Measurements from ENCODE around the gene GNAT1. TPM values are rescaled to one million over a fixed set of nuclear protein-coding genes. Genes with fewer than 3 reads are reported as not detected.
A peak's percentile ranks its signal among the peaks of the same experiment; 100 is the strongest.
"Not testable (repeated sequence)": the region's sequence is repeated elsewhere in the genome, so short reads cannot be mapped to it uniquely, and the experiment has no call there.

GNAT1 gene
- total RNA-seq, 2 experiments from 2014 or later = not detected

DNA sequence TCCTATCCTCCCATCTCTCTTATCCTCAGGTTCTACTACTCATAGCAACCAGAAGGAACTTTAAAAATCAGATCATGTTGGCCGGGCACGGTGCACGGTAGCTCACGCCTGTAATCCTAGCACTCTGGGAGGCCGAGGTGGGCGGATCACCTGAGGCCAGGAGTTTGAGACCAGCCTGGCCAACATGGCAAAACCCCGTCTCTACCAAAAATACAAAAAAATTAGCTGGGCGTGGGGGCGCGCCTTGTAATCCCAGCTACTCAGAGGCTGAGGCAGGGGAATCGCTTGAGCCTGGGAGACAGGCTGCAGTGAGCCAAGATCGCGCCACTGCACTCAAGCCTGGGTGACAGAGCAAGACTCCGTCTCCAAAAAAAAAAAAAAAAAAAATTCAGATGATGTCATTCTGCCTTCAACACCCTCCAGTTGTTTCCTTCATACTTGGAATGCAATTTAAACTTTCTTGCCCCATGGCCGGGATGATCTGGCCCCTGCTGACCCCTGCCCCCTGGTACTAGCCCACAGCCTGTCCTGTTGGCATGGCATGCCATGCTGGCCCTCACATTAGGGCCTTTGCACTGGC lies 36.9 kb downstream of the GNAT1 start:
- not testable (repeated sequence) for DNase-seq; H3K36me3 Mint-ChIP-seq; ATAC-seq; H3K9me3 Mint-ChIP-seq (ENCODE audit: low read depth)
- Mint-ChIP-seq H3K27me3 (peaks cover 13% of the 10 kb centered on the region), H3K4me1 (peaks cover 27% of the 10 kb centered on the region), H3K4me3 (peak overlapping the region; percentile 88), H3K27ac (peak overlapping the region; percentile 85)
- CTCF ChIA-PET = interaction anchor here (0.7 to 17.1 kb wide), 16 partner anchors 9 to 99 kb away, joined by 3 to 398 read pairs (median 8); partner anchors contain the start of genes GNAI2, GNAT1, HYAL3 and NAA80

DNA sequence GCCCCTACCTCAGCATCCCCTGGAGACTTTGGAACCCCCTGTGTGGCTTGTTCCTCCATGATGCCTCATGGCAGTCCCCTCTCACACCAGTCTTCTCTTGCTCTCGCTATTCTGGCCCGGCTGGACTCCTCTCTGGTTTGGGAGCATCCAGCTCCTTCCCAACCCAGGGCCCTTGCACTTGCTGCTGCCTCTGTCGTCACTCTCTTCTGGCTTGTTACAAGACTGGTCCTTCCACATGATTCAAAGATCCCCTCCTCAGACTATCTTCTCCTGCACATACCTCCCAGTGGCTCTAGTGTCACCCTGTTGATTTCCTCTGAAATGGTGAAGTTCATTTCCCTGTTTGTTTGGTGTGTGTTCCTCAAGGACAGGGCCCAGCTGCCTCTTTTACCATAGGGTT lies 38.1 kb downstream of the GNAT1 start:
- CTCF ChIA-PET = interaction anchor here (0.8 to 17.1 kb wide), 7 partner anchors 8 to 69 kb away, joined by 3 to 398 read pairs (median 78); partner anchors contain the start of genes GNAT1 and SEMA3B
- ATAC-seq (no peak), DNase-seq (no peak)
- Mint-ChIP-seq H3K36me3 (no peaks in the 10 kb centered on the region), H3K27ac (no peak overlapping the region), H3K27me3 (peaks cover 8% of the 10 kb centered on the region), H3K4me1 (peaks cover 31% of the 10 kb centered on the region), H3K4me3 (no peak overlapping the region), H3K9me3 (ENCODE audit: low read depth) (no peaks in the 10 kb centered on the region)

DNA sequence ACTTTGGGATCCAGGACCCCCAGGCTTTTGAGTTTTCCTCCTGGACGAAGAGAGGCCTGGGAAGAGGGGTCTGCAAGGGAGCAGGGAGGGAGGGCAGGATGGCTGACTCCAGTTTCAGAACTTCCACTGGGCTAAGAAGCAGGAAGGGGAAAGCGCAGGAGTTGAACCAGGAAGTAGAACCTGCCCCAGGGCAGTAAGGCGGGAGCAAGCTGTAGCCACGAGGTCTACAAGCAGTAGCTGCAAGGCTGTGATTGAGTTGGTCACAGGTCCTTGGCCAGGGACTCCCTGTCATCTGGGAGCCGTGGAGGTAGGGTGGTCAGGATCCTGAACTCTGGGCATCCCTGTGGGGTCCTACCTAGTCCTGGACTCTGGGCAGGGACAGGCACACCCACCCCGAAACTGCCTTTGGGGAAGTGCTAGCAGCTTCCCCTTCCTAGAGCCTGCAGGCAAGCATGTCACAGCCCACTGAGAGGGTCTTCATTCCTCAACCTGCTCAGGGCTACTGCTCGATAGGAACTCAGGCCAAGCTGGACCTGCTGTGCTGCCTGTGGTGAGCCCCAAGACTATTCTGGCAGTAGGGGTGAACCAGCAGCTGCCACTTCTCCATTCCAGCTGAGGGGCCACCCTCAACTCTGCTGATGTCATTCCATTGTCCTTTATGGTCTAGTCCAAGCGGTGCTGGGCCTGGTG lies 38.8 kb downstream of the GNAT1 start:
- Mint-ChIP-seq H3K4me1 (peaks cover 33% of the 10 kb centered on the region), H3K27me3 (peaks cover 2% of the 10 kb centered on the region), H3K9me3 (ENCODE audit: low read depth) (no peaks in the 10 kb centered on the region), H3K4me3 (no peak overlapping the region), H3K36me3 (no peaks in the 10 kb centered on the region), H3K27ac (no peak overlapping the region)
- ATAC-seq (no peak), DNase-seq (no peak)
- CTCF ChIA-PET = interaction anchor here (1.3 to 17.1 kb wide), 5 partner anchors 12 to 42 kb away, joined by 5 to 398 read pairs (median 84); partner anchors contain the start of genes GNAT1 and SEMA3B

DNA sequence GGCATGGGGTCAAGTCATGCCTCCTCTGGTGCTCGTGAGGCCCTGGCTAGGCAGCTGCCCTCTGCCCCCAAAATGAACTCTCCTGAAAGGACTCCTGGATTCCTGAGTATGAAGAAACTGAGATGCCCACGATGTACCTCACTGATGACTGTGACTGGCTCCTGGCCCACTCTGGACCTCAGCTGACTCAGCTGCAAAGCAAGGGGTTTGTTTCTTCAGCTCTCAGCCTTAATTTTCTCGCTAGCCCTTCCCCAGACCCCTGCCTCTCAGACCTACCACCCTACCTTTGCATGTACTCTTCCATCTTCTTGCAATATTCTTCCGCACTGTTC lies 39.4 kb downstream of the GNAT1 start:
- Mint-ChIP-seq H3K27ac (no peak overlapping the region), H3K27me3 (no peaks in the 10 kb centered on the region), H3K4me1 (peaks cover 34% of the 10 kb centered on the region), H3K4me3 (no peak overlapping the region), H3K36me3 (no peaks in the 10 kb centered on the region), H3K9me3 (ENCODE audit: low read depth) (no peaks in the 10 kb centered on the region)
- DNase-seq (no peak), ATAC-seq (no peak)
- CTCF ChIA-PET = interaction anchor here (0.5 to 17.1 kb wide), 5 partner anchors 12 to 1075 kb away, joined by 3 to 398 read pairs (median 84); partner anchors contain the start of genes GNAT1 and SEMA3B

DNA sequence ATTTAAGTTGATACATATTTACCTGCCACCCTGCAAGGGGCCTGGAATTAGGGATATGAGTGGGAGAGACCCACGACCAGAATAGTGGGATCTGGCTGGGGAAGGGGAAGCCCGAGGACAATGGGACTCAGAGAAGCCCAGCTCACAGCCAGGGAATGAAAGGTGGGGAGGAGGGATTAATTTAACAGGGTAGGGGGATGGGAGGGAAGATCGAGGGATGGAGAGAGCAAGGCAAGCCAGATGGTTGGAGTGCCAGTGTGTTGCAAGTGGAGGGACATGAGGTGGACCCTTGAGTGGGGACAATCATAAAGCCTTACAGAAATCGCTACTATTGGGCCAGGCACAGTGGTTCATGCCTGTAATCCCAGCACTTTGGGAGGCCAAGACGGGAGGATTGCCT lies 40.2 kb downstream of the GNAT1 start:
- H3K4me3 Mint-ChIP-seq = no peak overlapping the region
- ATAC-seq = no peak
- CTCF ChIA-PET = interaction anchor here (0.5 to 17.1 kb wide), 4 partner anchors 20 to 894 kb away, joined by 3 to 398 read pairs (median 118); partner anchors contain the start of gene GNAT1
- H3K27ac Mint-ChIP-seq = no peak overlapping the region
- H3K9me3 Mint-ChIP-seq (ENCODE audit: low read depth) = no peaks in the 10 kb centered on the region
- no peak for DNase-seq
- no peaks in the 10 kb centered on the region for H3K27me3 Mint-ChIP-seq
- peaks cover 1% of the 10 kb centered on the region for H3K36me3 Mint-ChIP-seq
- peaks cover 28% of the 10 kb centered on the region for H3K4me1 Mint-ChIP-seq

DNA sequence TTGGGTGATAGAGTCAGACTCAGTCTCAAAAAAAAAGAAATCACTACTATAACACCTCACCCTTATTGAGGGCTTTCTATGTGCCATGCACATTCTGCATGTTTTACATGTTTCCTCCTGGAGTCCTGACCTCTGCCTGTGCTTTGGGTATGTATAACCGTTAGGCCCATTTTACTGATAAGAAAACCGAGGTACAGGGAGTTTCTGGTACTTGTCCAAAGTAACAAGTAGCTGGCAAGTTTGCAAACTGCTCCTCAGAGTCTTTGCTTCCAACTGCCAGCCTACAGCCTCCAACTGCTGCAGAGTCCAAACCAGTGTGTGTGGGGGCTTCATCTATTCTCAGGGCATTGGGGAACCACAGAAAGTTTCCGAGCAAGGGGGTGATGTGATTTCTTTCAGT lies 40.9 kb downstream of the GNAT1 start:
- ATAC-seq (no peak), DNase-seq (no peak)
- H3K36me3 Mint-ChIP-seq = peaks cover 8% of the 10 kb centered on the region
- no peak overlapping the region for H3K4me3 Mint-ChIP-seq
- CTCF ChIA-PET = no interaction called here
- no peaks in the 10 kb centered on the region for H3K9me3 Mint-ChIP-seq (ENCODE audit: low read depth)
- H3K27ac Mint-ChIP-seq = no peak overlapping the region
- peaks cover 23% of the 10 kb centered on the region for H3K4me1 Mint-ChIP-seq
- no peaks in the 10 kb centered on the region for H3K27me3 Mint-ChIP-seq

DNA sequence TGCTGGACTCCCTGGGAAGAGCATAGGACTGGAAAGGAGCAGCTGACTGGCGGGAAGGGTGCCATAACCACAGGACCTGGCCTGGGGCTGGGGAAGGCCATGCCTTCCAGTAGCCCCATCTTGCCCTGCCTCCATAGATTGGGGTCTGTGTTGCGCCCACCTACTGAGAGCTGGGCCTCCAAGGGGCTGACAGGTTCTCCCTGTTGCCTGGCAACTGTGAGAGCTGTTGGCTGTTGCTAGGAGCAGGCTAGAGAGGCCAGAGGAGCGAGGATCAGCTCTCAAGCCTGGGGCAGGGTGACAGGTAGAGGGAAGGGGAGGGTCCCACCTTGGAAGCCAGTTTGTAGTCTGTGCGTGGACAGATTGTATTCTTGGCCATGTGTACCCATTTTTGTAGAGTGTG lies 41.8 kb downstream of the GNAT1 start:
- DNase-seq (no peak), ATAC-seq (no peak)
- Mint-ChIP-seq H3K4me1 (peaks cover 22% of the 10 kb centered on the region), H3K27me3 (no peaks in the 10 kb centered on the region), H3K36me3 (peaks cover 11% of the 10 kb centered on the region), H3K9me3 (ENCODE audit: low read depth) (no peaks in the 10 kb centered on the region), H3K4me3 (no peak overlapping the region), H3K27ac (no peak overlapping the region)
- CTCF ChIA-PET = interaction anchor here (1.1 to 6.7 kb wide), 3 partner anchors 9 to 26 kb away, joined by 4 to 83 read pairs (median 28); no protein-coding TSS in a partner anchor

DNA sequence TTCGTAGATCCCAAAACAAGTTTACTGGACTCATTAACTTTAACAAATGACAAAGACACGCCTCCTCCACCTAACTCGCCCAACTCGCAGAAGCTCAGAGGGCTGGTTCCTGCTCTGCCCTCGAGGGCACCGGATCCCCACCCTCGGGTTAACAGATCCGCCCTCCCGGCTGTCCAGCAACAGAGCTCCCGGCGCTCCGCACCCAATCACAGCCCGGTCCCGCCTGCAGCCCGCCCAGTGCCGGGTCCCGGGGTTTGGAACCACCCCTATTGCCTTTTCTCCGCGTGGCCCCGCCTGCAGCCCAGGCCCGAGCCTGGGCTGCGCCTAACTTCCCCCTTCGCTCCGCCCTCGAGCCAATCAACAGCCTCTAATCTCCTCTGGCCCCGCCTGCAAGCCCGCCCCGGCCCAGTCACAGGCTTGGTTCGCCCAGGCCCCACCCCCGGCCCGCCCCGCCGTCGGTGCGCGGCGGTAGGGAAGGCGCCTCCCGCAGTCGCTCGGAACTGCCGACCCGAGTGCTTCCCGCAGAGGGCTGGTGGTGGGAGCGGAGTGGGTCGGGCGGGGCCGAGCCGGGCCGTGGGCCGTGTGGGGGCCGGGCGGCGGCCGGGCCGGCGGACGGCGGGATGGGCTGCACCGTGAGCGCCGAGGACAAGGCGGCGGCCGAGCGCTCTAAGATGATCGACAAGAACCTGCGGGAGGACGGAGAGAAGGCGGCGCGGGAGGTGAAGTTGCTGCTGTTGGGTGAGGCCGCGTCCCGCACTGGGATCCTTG lies 44.5 kb downstream of the GNAT1 start, which contains the start of gene GNAI2:
Gene GNAI2 (plus strand): TSS at position 489 of the 768 bp plus-strand sequence. CDS start 132 bp downstream, at position 621.
- Mint-ChIP-seq H3K9me3 (ENCODE audit: low read depth) (no peaks in the 10 kb centered on the region), H3K4me3 (peak within 1 kb of the TSS; percentile 97), H3K4me1 (peaks cover 38% of the 10 kb centered on the region), H3K27ac (peak within 1 kb of the TSS; percentile 94), H3K36me3 (peaks cover 21% of the 10 kb centered on the region), H3K27me3 (no peaks in the 10 kb centered on the region)
- CTCF ChIA-PET = interaction anchor here (0.6 to 6.7 kb wide), 19 partner anchors 8 to 445 kb away, joined by 3 to 83 read pairs (median 4); partner anchors contain the start of gene IFRD2
- peak; percentile 93 for ATAC-seq
- DNase-seq = peak; percentile 100

DNA sequence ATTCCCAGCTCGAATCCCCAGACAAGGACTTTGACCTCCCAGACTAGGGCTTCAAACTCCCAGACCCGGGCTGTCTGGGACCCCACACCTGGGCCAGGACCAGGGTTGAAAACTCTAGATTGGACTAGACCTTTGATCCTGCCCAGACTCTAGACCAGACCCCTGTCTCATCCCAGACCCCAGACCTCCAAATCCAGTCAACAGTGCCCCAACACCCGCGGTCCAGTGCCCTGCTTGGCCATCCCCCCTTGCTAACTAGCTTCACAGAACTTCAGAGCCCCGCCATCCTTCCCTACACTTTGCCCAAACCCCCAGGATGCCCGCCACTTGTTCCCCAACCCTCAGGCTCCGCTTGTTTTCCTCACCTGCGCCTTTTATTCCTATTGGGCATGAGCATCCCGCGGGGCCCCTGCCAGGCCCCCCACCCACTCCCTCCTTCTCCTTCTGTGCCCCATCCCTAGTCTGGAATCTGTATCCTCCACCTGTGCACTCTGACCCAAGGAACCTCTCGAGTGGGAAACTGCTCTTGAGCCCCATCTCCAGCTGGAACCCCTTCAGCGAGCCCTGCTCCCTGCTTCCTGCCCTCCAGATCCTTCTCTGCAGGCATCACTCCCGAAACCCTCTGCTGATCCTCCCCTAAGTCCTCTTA lies 45.2 kb downstream of the GNAT1 start:
- peak overlapping the region; percentile 97 for H3K4me3 Mint-ChIP-seq
- peaks cover 45% of the 10 kb centered on the region for H3K4me1 Mint-ChIP-seq
- H3K27ac Mint-ChIP-seq = peak overlapping the region; percentile 94
- no peak for DNase-seq
- H3K36me3 Mint-ChIP-seq = peaks cover 25% of the 10 kb centered on the region
- no peaks in the 10 kb centered on the region for H3K27me3 Mint-ChIP-seq
- CTCF ChIA-PET = interaction anchor here (1.2 to 6.7 kb wide), 4 partner anchors 10 to 56 kb away, joined by 4 to 83 read pairs (median 36); partner anchors contain the start of gene IFRD2
- ATAC-seq = no peak
- H3K9me3 Mint-ChIP-seq (ENCODE audit: low read depth) = no peaks in the 10 kb centered on the region

DNA sequence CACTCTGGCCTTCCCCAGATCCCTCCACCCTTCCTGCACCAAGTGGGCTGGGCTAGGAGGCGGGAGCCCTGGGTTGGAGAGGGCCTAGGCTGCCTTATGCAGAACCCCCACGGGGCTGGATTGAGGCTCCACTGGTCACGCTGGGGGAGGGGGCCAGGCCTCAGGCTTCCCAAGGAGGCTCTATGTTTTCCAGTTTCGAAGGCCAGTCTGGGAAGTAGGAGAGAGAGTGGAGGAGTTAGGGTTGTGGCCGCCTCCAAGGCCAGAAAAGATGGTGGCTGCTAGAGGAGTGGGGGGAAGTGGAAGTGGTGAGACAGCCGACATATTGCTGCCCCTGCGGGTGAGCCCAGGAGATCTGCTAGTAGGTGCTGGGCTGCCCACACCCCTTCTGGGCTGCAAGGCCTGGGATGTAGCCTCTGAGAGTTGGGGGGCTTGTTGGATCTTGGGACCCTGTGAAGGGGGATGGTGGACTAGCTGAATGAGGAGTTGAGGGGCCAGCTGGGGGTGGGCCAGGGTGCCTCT lies 45.8 kb downstream of the GNAT1 start:
- H3K27ac Mint-ChIP-seq = peak overlapping the region; percentile 94
- CTCF ChIA-PET = interaction anchor here (1.0 to 6.7 kb wide), 6 partner anchors 8 to 55 kb away, joined by 3 to 83 read pairs (median 16); partner anchors contain the start of gene IFRD2

DNA sequence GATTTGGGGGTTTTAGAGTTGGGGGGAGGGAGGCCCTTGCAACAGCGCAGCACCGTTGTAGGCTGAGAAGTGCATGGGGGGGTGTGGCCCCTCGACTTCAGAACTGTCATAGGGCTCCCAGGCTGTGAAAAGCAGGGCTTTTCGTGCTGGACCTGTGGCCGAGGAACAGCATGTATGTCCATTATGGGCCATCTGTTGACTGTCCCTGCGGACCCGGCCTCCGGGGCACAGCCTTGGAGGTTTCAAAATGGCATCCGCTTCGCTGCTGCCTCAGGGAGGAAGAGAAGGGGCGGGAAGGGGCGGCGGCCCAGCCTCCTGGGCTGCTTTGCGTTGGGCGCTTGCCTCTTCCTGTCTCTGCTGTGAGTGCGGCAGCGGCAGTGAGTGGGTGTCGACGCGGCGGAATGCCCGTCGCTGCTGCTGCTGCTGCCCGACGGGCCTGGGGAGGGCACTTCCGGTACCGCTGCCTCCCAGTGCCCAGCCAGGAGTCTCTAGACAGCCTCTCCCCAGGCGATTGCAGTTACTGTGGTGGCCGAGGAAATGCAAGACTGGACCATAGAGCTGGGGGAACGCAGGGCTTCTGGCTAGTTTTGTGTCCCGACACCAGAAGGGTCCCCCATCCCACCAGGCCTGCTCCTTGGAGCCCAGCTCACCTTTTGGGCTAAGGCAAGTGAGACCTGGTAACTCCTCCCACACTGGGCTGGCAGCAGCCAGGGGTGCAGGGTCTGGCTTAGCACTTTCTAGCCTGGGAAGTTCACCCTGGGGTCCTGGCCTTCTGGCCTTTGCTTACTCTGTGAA lies 46.5 kb downstream of the GNAT1 start:
- H3K36me3 Mint-ChIP-seq = peaks cover 29% of the 10 kb centered on the region
- H3K4me3 Mint-ChIP-seq = peak overlapping the region; percentile 97
- DNase-seq (peak; percentile 94), ATAC-seq (peak; percentile 50)
- no peaks in the 10 kb centered on the region for H3K9me3 Mint-ChIP-seq (ENCODE audit: low read depth)
- peaks cover 59% of the 10 kb centered on the region for H3K4me1 Mint-ChIP-seq
- CTCF ChIA-PET = interaction anchor here (1.0 to 6.7 kb wide), 5 partner anchors 9 to 23 kb away, joined by 3 to 83 read pairs (median 28); no protein-coding TSS in a partner anchor
- H3K27me3 Mint-ChIP-seq = no peaks in the 10 kb centered on the region
- peak overlapping the region; percentile 94 for H3K27ac Mint-ChIP-seq

More for the DNA sequence above, 45.8 kb downstream of the GNAT1 start:
- Mint-ChIP-seq H3K27me3 (no peaks in the 10 kb centered on the region), H3K4me1 (peaks cover 51% of the 10 kb centered on the region), H3K9me3 (ENCODE audit: low read depth) (no peaks in the 10 kb centered on the region), H3K36me3 (peaks cover 25% of the 10 kb centered on the region), H3K4me3 (peak overlapping the region; percentile 97)
- ATAC-seq (no peak), DNase-seq (peak; percentile 71)

Data from activated CD8-positive, alpha-beta memory T cell treated with anti-CD3 and anti-CD28 coated beads, Interleukin-2, amount 10 ng/mL, durations not matched to agents 7 days and 5 days (primary cell).